PC-9 (cell line): ENCODE data around the gene TTF2. TPM values are rescaled to one million over a fixed set of nuclear protein-coding genes. Genes with fewer than 3 reads are reported as not detected.
"Not testable (repeated sequence)": the region's sequence is repeated elsewhere in the genome, so short reads cannot be mapped to it uniquely, and the experiment has no call there.

ENCODE experiments used
- BruUV-seq: library from RNA; stranded (reverse); fragments of 400-500 nt; replicated peaks from 2 replicates; lab custom pipeline; 2021; lab: Mats Ljungman, UMichigan
- CTCF ChIA-PET: fragments of 300-600 bp; sonication (Branson Sonifier 250); formaldehyde crosslinking; loops from one replicate; lab custom pipeline; 2022; ENCODE audit warnings: antibody characterized with exemption; lab: Charles Lee
- POLR2A ChIA-PET: fragments of 300-600 bp; sonication (Branson Sonifier 250); formaldehyde crosslinking; loops from one replicate; lab custom pipeline; 2022; ENCODE audit warnings: antibody characterized with exemption; ENCODE audit not compliant: unreplicated experiment; lab: Charles Lee
- DNase-seq, 2 experiments: peaks; one replicate each; pipeline versions ENCODE4 v3.0.0 to v3.0.0-alpha.2; 2015 to 2022; ENCODE audit warnings: mixed read lengths in 1 of 2
- H2AFZ ChIP-seq: fragments of 200-600 bp; sonication (generic); 2 replicates; pipeline ENCODE4 v1.8.1; 2017; ENCODE audit warnings: antibody characterized with exemption
- H3F3A ChIP-seq: fragments of 200-600 bp; sonication (generic); 2 replicates; pipeline ENCODE4 v1.8.1; 2017; ENCODE audit warnings: antibody characterized with exemption, mild to moderate bottlenecking, low read depth; ENCODE audit not compliant: insufficient read depth
- H3K27ac ChIP-seq: fragments of 200-600 bp; sonication (generic); 2 replicates; pipeline ENCODE4 v1.6.1; 2016; ENCODE audit warnings: mixed run types
- H3K27me3 ChIP-seq: fragments of 200-600 bp; sonication (generic); 2 replicates; pipeline ENCODE4 v1.6.1; 2016; ENCODE audit warnings: low read depth, mixed run types; ENCODE audit not compliant: insufficient read depth
- H3K36me3 ChIP-seq: fragments of 200-600 bp; sonication (generic); 2 replicates; pipeline ENCODE4 v1.6.1; 2016; ENCODE audit warnings: low read depth, mixed run types
- H3K4me1 ChIP-seq: fragments of 200-600 bp; sonication (generic); replicated peaks from 2 replicates; pipeline ENCODE4 v1.6.1; 2016; ENCODE audit warnings: mixed run types; ENCODE audit not compliant: insufficient read depth
- H3K4me2 ChIP-seq: fragments of 200-600 bp; sonication (generic); 2 replicates; pipeline ENCODE4 v1.6.1; 2017; ENCODE audit warnings: mixed run types
- H3K4me3 ChIP-seq: fragments of 200-600 bp; sonication (generic); 2 replicates; pipeline ENCODE4 v1.6.1; 2016; ENCODE audit warnings: mixed run types
- H3K79me2 ChIP-seq: fragments of 200-600 bp; sonication (generic); 2 replicates; pipeline ENCODE4 v1.6.1; 2017; ENCODE audit warnings: low read depth, mixed run types
- H3K9me2 ChIP-seq: fragments of 200-600 bp; sonication (generic); 2 replicates; pipeline ENCODE4 v1.8.1; 2017; ENCODE audit warnings: mild to moderate bottlenecking; ENCODE audit not compliant: insufficient read depth
- H3K9me3 ChIP-seq: fragments of 200-600 bp; sonication (generic); 2 replicates; pipeline ENCODE4 v1.8.1; 2016; ENCODE audit warnings: low read depth; ENCODE audit not compliant: insufficient read depth
- H4K20me1 ChIP-seq: fragments of 200-600 bp; sonication (generic); 2 replicates; pipeline ENCODE4 v1.8.1; 2017; ENCODE audit not compliant: insufficient read depth
- EZH2 ChIP-seq: fragments of 200-600 bp; sonication (generic); IDR thresholded peaks from 2 replicates; pipeline ENCODE4 v1.8.0; 2017; ENCODE audit warnings: antibody characterized with exemption, low read depth
- intact Hi-C: fragments of 100-400 bp; cut with micrococcal nuclease; formaldehyde crosslinking; loops from one replicate; pipeline ENCODE4 v1.10.0; 2022; ENCODE audit not compliant: unreplicated experiment
- total RNA-seq: library from RNA; stranded (reverse); gene quantifications from 2 replicates; pipeline ENCODE4 v1.2.3, GENCODE V29; 2021
- TF ChIP-seq, protein P1 (sequence below): fragments of 200-600 bp; sonication (generic); conservative IDR thresholded peaks from 2 replicates; pipeline ENCODE4 v1.6.1; 2017; ENCODE audit warnings: mixed run types, antibody characterized with exemption, mild to moderate bottlenecking, moderate library complexity

The TTF2 gene
- total RNA-seq, 1 experiment from 2014 or later: 62.2 TPM

- ChIA-PET POLR2A (interaction anchor here (0.6 kb wide), 2 partner anchors 12 to 251 kb away, joined by 3 to 5 read pairs; partner anchors contain the start of gene MAN1A2), CTCF (interaction anchor here (0.6 to 0.7 kb wide), 2 partner anchors 310 to 454 kb away, joined by 3 to 7 read pairs; no protein-coding TSS in a partner anchor)
- Histone ChIP-seq H3K9me2 (no peaks in the 10 kb centered on the region; the same call in 1 of the 2 replicates), H3K4me2 (no peak overlapping the region), H3K36me3 (no peaks in the 10 kb centered on the region), H4K20me1 (no peaks in the 10 kb centered on the region), H3F3A (no peaks in the 10 kb centered on the region; the same call in 1 of the 2 replicates), H2AFZ (no peak overlapping the region), H3K27me3 (no peaks in the 10 kb centered on the region), H3K4me1 (peaks cover 7% of the 10 kb centered on the region), H3K79me2 (no peaks in the 10 kb centered on the region), H3K27ac (no peak overlapping the region), H3K4me3 (no peak overlapping the region), H3K9me3 (no peaks in the 10 kb centered on the region)
- intact Hi-C loops: no loop called here
- TF ChIP-seq, protein P1, sequence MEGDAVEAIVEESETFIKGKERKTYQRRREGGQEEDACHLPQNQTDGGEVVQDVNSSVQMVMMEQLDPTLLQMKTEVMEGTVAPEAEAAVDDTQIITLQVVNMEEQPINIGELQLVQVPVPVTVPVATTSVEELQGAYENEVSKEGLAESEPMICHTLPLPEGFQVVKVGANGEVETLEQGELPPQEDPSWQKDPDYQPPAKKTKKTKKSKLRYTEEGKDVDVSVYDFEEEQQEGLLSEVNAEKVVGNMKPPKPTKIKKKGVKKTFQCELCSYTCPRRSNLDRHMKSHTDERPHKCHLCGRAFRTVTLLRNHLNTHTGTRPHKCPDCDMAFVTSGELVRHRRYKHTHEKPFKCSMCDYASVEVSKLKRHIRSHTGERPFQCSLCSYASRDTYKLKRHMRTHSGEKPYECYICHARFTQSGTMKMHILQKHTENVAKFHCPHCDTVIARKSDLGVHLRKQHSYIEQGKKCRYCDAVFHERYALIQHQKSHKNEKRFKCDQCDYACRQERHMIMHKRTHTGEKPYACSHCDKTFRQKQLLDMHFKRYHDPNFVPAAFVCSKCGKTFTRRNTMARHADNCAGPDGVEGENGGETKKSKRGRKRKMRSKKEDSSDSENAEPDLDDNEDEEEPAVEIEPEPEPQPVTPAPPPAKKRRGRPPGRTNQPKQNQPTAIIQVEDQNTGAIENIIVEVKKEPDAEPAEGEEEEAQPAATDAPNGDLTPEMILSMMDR: no peak
- TF ChIP-seq EZH2: no peak
- BruUV-seq: no TSS peak
- no peak for DNase-seq
Measured at GRCh38 chr1:117116784-117117130, 56.6 kb downstream of the TTF2 start.

DNA sequence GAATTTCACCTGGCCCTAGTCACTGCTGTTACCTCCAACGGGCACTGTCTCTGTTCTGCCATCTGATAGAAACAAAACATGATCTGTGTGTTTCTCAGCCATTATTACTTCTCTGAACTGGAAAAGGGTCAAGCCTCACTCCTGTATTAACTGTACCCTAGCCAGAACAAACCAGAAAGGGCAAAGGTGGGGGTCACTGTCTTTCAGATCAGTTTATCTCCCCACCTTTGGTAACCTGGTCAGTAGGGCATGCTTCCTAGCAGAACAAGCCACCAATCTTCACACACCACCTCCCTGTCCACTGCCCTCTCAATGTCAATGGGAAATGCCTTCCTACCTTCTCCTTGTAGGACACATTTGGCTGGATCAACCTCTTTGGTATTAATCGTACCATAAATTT, 57.6 kb downstream of the TTF2 start:
- H3K4me3 ChIP-seq: no peak overlapping the region
- no peaks in the 10 kb centered on the region for H3K27me3 ChIP-seq
- no peak overlapping the region for H2AFZ ChIP-seq
- DNase-seq: no peak
- no peaks in the 10 kb centered on the region for H3K36me3 ChIP-seq
- no peaks in the 10 kb centered on the region; the same call in 1 of the 2 replicates for H3F3A ChIP-seq
- H3K27ac ChIP-seq: no peak overlapping the region
- peaks cover 7% of the 10 kb centered on the region for H3K4me1 ChIP-seq
- no peaks in the 10 kb centered on the region for H4K20me1 ChIP-seq
- TF ChIP-seq, protein P1: no peak
- TF ChIP-seq EZH2: no peak
- no TSS peak for BruUV-seq
- ChIA-PET POLR2A (no interaction called here), CTCF (no interaction called here)
- intact Hi-C loops: no loop called here
- no peaks in the 10 kb centered on the region for H3K79me2 ChIP-seq
- no peaks in the 10 kb centered on the region; the same call in 1 of the 2 replicates for H3K9me2 ChIP-seq
- no peak overlapping the region for H3K4me2 ChIP-seq
- H3K9me3 ChIP-seq: no peaks in the 10 kb centered on the region

- no peak for DNase-seq
- no peaks in the 10 kb centered on the region for H3K27me3 ChIP-seq
- no peaks in the 10 kb centered on the region for H3K9me3 ChIP-seq
- H2AFZ ChIP-seq: no peak overlapping the region
- ChIA-PET POLR2A (no interaction called here), CTCF (no interaction called here)
- no peaks in the 10 kb centered on the region for H3K79me2 ChIP-seq
- BruUV-seq: no TSS peak
- no peak overlapping the region for H3K27ac ChIP-seq
- intact Hi-C loops: no loop called here
- no peaks in the 10 kb centered on the region for H4K20me1 ChIP-seq
- no peaks in the 10 kb centered on the region for H3K36me3 ChIP-seq
- no peaks in the 10 kb centered on the region; the same call in 1 of the 2 replicates for H3F3A ChIP-seq
- H3K4me1 ChIP-seq: peaks cover 7% of the 10 kb centered on the region
- TF ChIP-seq, protein P1: no peak
- no peak for TF ChIP-seq EZH2
- H3K9me2 ChIP-seq: no peaks in the 10 kb centered on the region; the same call in 1 of the 2 replicates
- H3K4me3 ChIP-seq: no peak overlapping the region
- no peak overlapping the region for H3K4me2 ChIP-seq
Measured at GRCh38 chr1:117118137-117118536, 58.0 kb downstream of the TTF2 start.

DNA sequence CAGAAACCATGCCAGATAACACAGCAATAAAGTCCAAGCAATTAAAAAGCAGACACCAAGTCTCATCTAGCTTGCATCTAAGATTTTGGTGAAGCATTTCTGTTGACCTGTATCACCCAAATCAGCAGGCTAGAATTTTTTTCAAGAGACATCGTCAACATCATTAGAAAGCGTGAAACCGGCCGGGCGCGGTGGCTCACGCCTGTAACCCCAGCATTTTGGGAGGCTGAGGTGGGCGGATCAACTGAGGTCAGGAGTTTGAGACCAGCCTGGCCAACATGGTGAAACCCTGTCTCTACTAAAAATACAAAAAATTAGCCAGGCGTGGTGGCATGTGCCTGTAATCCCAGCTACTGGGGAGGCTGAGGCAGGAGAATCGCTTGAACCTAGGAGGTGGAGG, 59.0 kb downstream of the TTF2 start:
- H3K4me1 ChIP-seq, H3K79me2 ChIP-seq, H3K36me3 ChIP-seq, H2AFZ ChIP-seq, intact Hi-C loops, H3K9me3 ChIP-seq, H3K27me3 ChIP-seq, H4K20me1 ChIP-seq, POLR2A ChIA-PET, CTCF ChIA-PET, BruUV-seq, H3K27ac ChIP-seq, H3K4me2 ChIP-seq, H3F3A ChIP-seq, H3K4me3 ChIP-seq, H3K9me2 ChIP-seq, DNase-seq: not testable (repeated sequence)
